GM23248 (cell line): ENCODE results near the gene CCDC188. TPM values are rescaled to one million over a fixed set of nuclear protein-coding genes. Genes with fewer than 3 reads are reported as not detected.

Experiments used
- DNase-seq: peaks from one replicate; pipeline ENCODE4 v3.0.0-alpha.2; 2015
- H2AFZ ChIP-seq: fragments of 200-600 bp; sonication (generic); 2 replicates; pipeline ENCODE4 v1.6.1; 2016; ENCODE audit warnings: antibody characterized with exemption
- H3F3A ChIP-seq: fragments of 200-600 bp; sonication (generic); 2 replicates; pipeline ENCODE4 v1.6.1; 2016; ENCODE audit warnings: mild to moderate bottlenecking, antibody characterized with exemption, mixed run types; ENCODE audit not compliant: insufficient read depth
- H3K27ac ChIP-seq: fragments of 200-600 bp; sonication (generic); 2 replicates; pipeline ENCODE4 v1.5.1; 2016; ENCODE audit warnings: mild to moderate bottlenecking
- H3K27me3 ChIP-seq: fragments of 200-600 bp; sonication (generic); replicated peaks from 2 replicates; pipeline ENCODE4 v1.6.1; 2016; ENCODE audit warnings: mild to moderate bottlenecking; ENCODE audit not compliant: insufficient read depth
- H3K36me3 ChIP-seq: fragments of 200-600 bp; sonication (generic); 2 replicates; pipeline ENCODE4 v1.6.1; 2016; ENCODE audit warnings: low read depth, mild to moderate bottlenecking
- H3K4me1 ChIP-seq: fragments of 200-600 bp; sonication (generic); 2 replicates; pipeline ENCODE4 v1.6.1; 2016; ENCODE audit warnings: mild to moderate bottlenecking; ENCODE audit not compliant: insufficient read depth
- H3K4me2 ChIP-seq: fragments of 200-600 bp; sonication (generic); one replicate; pipeline ENCODE4 v1.6.1; 2016; ENCODE audit warnings: mild to moderate bottlenecking; ENCODE audit not compliant: unreplicated experiment
- H3K4me3 ChIP-seq: fragments of 200-600 bp; sonication (generic); 2 replicates; pipeline ENCODE4 v1.5.1; 2016; ENCODE audit warnings: mild to moderate bottlenecking
- H3K79me2 ChIP-seq: fragments of 200-600 bp; sonication (generic); 2 replicates; pipeline ENCODE4 v1.6.1; 2016; ENCODE audit warnings: mild to moderate bottlenecking; ENCODE audit not compliant: insufficient read depth
- H3K9ac ChIP-seq: fragments of 200-600 bp; sonication (generic); 2 replicates; pipeline ENCODE4 v1.6.1; 2016; ENCODE audit warnings: mild to moderate bottlenecking
- H3K9me2 ChIP-seq: fragments of 200-600 bp; sonication (generic); 2 replicates; pipeline ENCODE4 v1.6.1; 2016; ENCODE audit warnings: mixed run types, mild to moderate bottlenecking, moderate library complexity; ENCODE audit not compliant: insufficient read depth
- H3K9me3 ChIP-seq: fragments of 200-600 bp; sonication (generic); one replicate; pipeline ENCODE4 v1.6.1; 2017; ENCODE audit warnings: low read depth
- H4K20me1 ChIP-seq: fragments of 200-600 bp; sonication (generic); 2 replicates; pipeline ENCODE4 v1.6.0; 2016; ENCODE audit not compliant: insufficient read depth
- EZH2 ChIP-seq: fragments of 200-600 bp; sonication (generic); IDR thresholded peaks from 2 replicates; pipeline ENCODE4 v1.6.1; 2018; ENCODE audit warnings: antibody characterized with exemption, mild to moderate bottlenecking; ENCODE audit not compliant: insufficient read depth, poor library complexity, severe bottlenecking
- EZH2phosphoT487 ChIP-seq: fragments of 200-600 bp; sonication (generic); IDR thresholded peaks from 2 replicates; pipeline ENCODE4 v1.6.1; 2018; ENCODE audit warnings: antibody characterized with exemption, moderate library complexity, mild to moderate bottlenecking, low read depth; ENCODE audit not compliant: insufficient read depth
- WGBS, 2 experiments: methylation state at CpG; one replicate each; pipeline ENCODE4 v1.1.6; 2015 to 2017; ENCODE audit warnings: low lambda C conversion rate in 2 of 2, low coverage in 1 of 2; ENCODE audit errors: missing lambda C conversion rate in 2 of 2; 5-methylcytosine and 5-hydroxymethylcytosine counted together
- in situ Hi-C: fragments of 300-500 bp; cut with MboI; formaldehyde crosslinking; loops from 2 replicates; pipeline ENCODE4 v1.15.0; 2020
- polyA plus RNA-seq: library from polyadenylated mRNA; unstranded; fragments of >200 nt; fragmentation: Nextera tagmentation; extraction: Ambion mirVana; gene quantifications from 2 replicates; pipeline ENCODE4 v1.2.1, GENCODE V29; 2016
- total RNA-seq: library from RNA; depleted of rRNA; stranded (reverse); fragments of >200 nt; shearing (Covaris generic); gene quantifications from 2 replicates; pipeline ENCODE4 v1.2.3, GENCODE V29; 2014

Gene CCDC188
- total and polyA plus RNA-seq, 2 experiments from 2014 or later: 1.2 to 1.8 TPM

- no peak for DNase-seq
- TF ChIP-seq EZH2: no peak
- TF ChIP-seq EZH2phosphoT487: no peak
- Histone ChIP-seq H3K4me3 (no peak overlapping the region), H3F3A (no peaks in the 10 kb centered on the region), H3K27ac (no peak overlapping the region), H4K20me1 (no peaks in the 10 kb centered on the region), H3K9ac (no peak overlapping the region), H3K4me2 (no peak overlapping the region), H3K9me3 (no peaks in the 10 kb centered on the region), H3K36me3 (no peaks in the 10 kb centered on the region), H3K4me1 (no peaks in the 10 kb centered on the region), H3K79me2 (no peaks in the 10 kb centered on the region), H3K27me3 (peaks cover 8% of the 10 kb centered on the region), H2AFZ (no peak overlapping the region), H3K9me2 (no peaks in the 10 kb centered on the region)
- WGBS, 2 experiments: 72 to 83% methylated on average over 8 to 11 of the region's 11 CpGs
- in situ Hi-C loops: no loop called here
Observed at GRCh38 chr22:20173246-20173645, 22.4 kb upstream of the CCDC188 start.

GRCh38 chr22:20172141-20172613, 21.3 kb upstream of the CCDC188 start:
- no peaks in the 10 kb centered on the region for H3K79me2 ChIP-seq
- H4K20me1 ChIP-seq: no peaks in the 10 kb centered on the region
- peaks cover 8% of the 10 kb centered on the region for H3K27me3 ChIP-seq
- H2AFZ ChIP-seq: no peak overlapping the region
- H3K4me3 ChIP-seq: no peak overlapping the region
- no peak overlapping the region for H3K27ac ChIP-seq
- no peaks in the 10 kb centered on the region for H3K4me1 ChIP-seq
- no peak overlapping the region for H3K4me2 ChIP-seq
- H3K36me3 ChIP-seq: no peaks in the 10 kb centered on the region
- in situ Hi-C loops: no loop called here
- H3K9me2 ChIP-seq: no peaks in the 10 kb centered on the region
- DNase-seq: no peak
- H3K9ac ChIP-seq: no peak overlapping the region
- TF ChIP-seq EZH2phosphoT487 (no peak), EZH2 (no peak)
- no peaks in the 10 kb centered on the region for H3F3A ChIP-seq
- H3K9me3 ChIP-seq: no peaks in the 10 kb centered on the region
- WGBS, 2 experiments: 61 to 62% methylated on average over 10 of the region's 10 CpGs

GRCh38 chr22:20171288-20172140, 20.7 kb upstream of the CCDC188 start:
- no peaks in the 10 kb centered on the region for H4K20me1 ChIP-seq
- H3K79me2 ChIP-seq: no peaks in the 10 kb centered on the region
- H3F3A ChIP-seq: no peaks in the 10 kb centered on the region
- no peaks in the 10 kb centered on the region for H3K36me3 ChIP-seq
- no peak for DNase-seq
- H3K27ac ChIP-seq: no peak overlapping the region
- H3K4me1 ChIP-seq: no peaks in the 10 kb centered on the region
- no peak overlapping the region for H3K4me2 ChIP-seq
- no peak overlapping the region for H3K9ac ChIP-seq
- WGBS, 2 experiments: 63 to 72% methylated on average over 10 to 12 of the region's 12 CpGs
- peaks cover 7% of the 10 kb centered on the region for H3K27me3 ChIP-seq
- H3K9me2 ChIP-seq: no peaks in the 10 kb centered on the region
- H3K4me3 ChIP-seq: no peak overlapping the region
- H3K9me3 ChIP-seq: no peaks in the 10 kb centered on the region
- in situ Hi-C loops: no loop called here
- H2AFZ ChIP-seq: no peak overlapping the region
- TF ChIP-seq EZH2phosphoT487 (no peak), EZH2 (no peak)

- no peaks in the 10 kb centered on the region for H3K79me2 ChIP-seq
- no peak overlapping the region for H3K27ac ChIP-seq
- no peaks in the 10 kb centered on the region for H3K9me3 ChIP-seq
- 79 to 82% methylated on average over 11 to 13 of the region's 13 CpGs for WGBS, 2 experiments
- no peaks in the 10 kb centered on the region for H3K27me3 ChIP-seq
- DNase-seq: no peak
- H4K20me1 ChIP-seq: no peaks in the 10 kb centered on the region
- H2AFZ ChIP-seq: no peak overlapping the region
- H3F3A ChIP-seq: no peaks in the 10 kb centered on the region
- H3K4me1 ChIP-seq: no peaks in the 10 kb centered on the region
- no peak overlapping the region for H3K9ac ChIP-seq
- H3K4me3 ChIP-seq: no peak overlapping the region
- no peak overlapping the region for H3K4me2 ChIP-seq
- TF ChIP-seq EZH2phosphoT487 (no peak), EZH2 (no peak)
- no peaks in the 10 kb centered on the region for H3K9me2 ChIP-seq
- in situ Hi-C loops: no loop called here
- no peaks in the 10 kb centered on the region for H3K36me3 ChIP-seq
Observed at GRCh38 chr22:20170170-20170569, 19.3 kb upstream of the CCDC188 start.
